ENCODE data around the gene SUN3. TPM values are rescaled to one million over a fixed set of nuclear protein-coding genes. Genes with fewer than 3 reads are reported as not detected.

The SUN3 gene
- total and polyA plus RNA-seq, 9 of the 15 experiments (the other 6 are each of a cell fraction or from before 2014, with no cell fraction given): 0.04 to 0.06 TPM; not detected in 7

GRCh38 chr7:47941136-47941844, 87.6 kb downstream of the SUN3 start (continued):
- TF ChIP-seq CEBPG (CRISPR knock-in tag; IDR thresholded peaks at IDR 0.05) (no peak), CEBPG (tag; conservative IDR thresholded peaks at IDR 0.05 in 1 of 2, IDR thresholded peaks at IDR 0.05 in 1 of 2) (no peak)

- H3K36me3 ChIP-seq (ENCODE audit: control insufficient read depth, insufficient read depth, low read length): no peaks in the 10 kb centered on the region
- ChIA-PET CTCF (ENCODE audit: low intra/inter-chr PET ratio) (no interaction called here), POLR2A (no interaction called here)
- no peak overlapping the region for H3K4me2 ChIP-seq (ENCODE audit: insufficient read depth, low read length)
- no peak for TF ChIP-seq GTF2F1 (IDR thresholded peaks at IDR 0.05; ENCODE audit: low read depth, low read length)
- no peak for TF ChIP-seq SMC3 (conservative IDR thresholded peaks at IDR 0.05; ENCODE audit: insufficient read depth, low read depth, low read length)
- TF ChIP-seq DDX20 (tag; IDR thresholded peaks at IDR 0.05; ENCODE audit: low read depth): no peak
- no peaks in the 10 kb centered on the region for H3K9me3 ChIP-seq (replicated peaks; ENCODE audit: control insufficient read depth, insufficient read depth, low read depth, low read length)
- no peak overlapping the region for H3K27ac ChIP-seq (ENCODE audit: extremely low read depth, low read depth, low read length)
- H3K4me1 ChIP-seq (replicated peaks in 1 of 2; ENCODE audit: control insufficient read depth in 2 of 2, insufficient read depth in 2 of 2, low read length in 2 of 2): no peaks in the 10 kb centered on the region; a peak in 1 of 5 replicates
- H3K79me2 ChIP-seq (ENCODE audit: control insufficient read depth, insufficient read depth, low read length): no peaks in the 10 kb centered on the region
- intact Hi-C loops (cut with micrococcal nuclease) (no loop called here), in situ Hi-C loops (cut with MboI) (loop anchor here (5.0 kb wide), 1 partner anchor 172 kb away; no protein-coding TSS in a partner anchor)
- DNase-seq (ENCODE audit: extremely low read depth in 1 of 4, low spot score in 3 of 4): no peak
- no peak overlapping the region for H3K4me3 ChIP-seq
- no peak for FAIRE-seq
- H4K20me1 ChIP-seq (replicated peaks; ENCODE audit: control insufficient read depth, insufficient read depth, low read length): no peaks in the 10 kb centered on the region; the same call in none of the 2 replicates
- peaks cover 6 to 28% of the 10 kb centered on the region in 2 experiments; a peak in 4 of 5 replicates for H3K27me3 ChIP-seq (ENCODE audit: control insufficient read depth in 2 of 2, insufficient read depth in 2 of 2, low read length in 2 of 2)
- BruUV-seq (replicated peaks): no TSS peak
- no peak overlapping the region for H2AFZ ChIP-seq (ENCODE audit: low read depth, low read length)
- H3K9ac ChIP-seq (ENCODE audit: insufficient read depth in 1 of 2, low read depth in 2 of 2, low read length in 2 of 2): no peak overlapping the region; a peak in 1 of 4 replicates
- 9% methylated on average over 14 of the region's 14 CpGs for WGBS (ENCODE audit: insufficient coverage, low coverage, missing lambda C conversion rate)
- no peak for ATAC-seq
- H3K9me1 ChIP-seq (ENCODE audit: control insufficient read depth, insufficient read depth, low read length): no peaks in the 10 kb centered on the region
These were observed 88.6 kb downstream of the SUN3 start for GRCh38 chr7:47940088-47941013.
